Cardiac atrium fibroblast (primary cell): ENCODE data around the gene BCAS4. TPM values are rescaled to one million over a fixed set of nuclear protein-coding genes. Genes with fewer than 3 reads are reported as not detected.

Source experiments
- total RNA-seq: library from RNA; depleted of rRNA; stranded (reverse); fragments of >200 nt; gene quantifications from 2 replicates; pipeline ENCODE4 v1.2.3, GENCODE V29; 2015

Gene BCAS4, protein sequence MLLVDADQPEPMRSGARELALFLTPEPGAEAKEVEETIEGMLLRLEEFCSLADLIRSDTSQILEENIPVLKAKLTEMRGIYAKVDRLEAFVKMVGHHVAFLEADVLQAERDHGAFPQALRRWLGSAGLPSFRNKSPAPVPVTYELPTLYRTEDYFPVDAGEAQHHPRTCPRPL
- total RNA-seq, result 5.8 and 12.5 TPM in 2 replicates

DNA sequence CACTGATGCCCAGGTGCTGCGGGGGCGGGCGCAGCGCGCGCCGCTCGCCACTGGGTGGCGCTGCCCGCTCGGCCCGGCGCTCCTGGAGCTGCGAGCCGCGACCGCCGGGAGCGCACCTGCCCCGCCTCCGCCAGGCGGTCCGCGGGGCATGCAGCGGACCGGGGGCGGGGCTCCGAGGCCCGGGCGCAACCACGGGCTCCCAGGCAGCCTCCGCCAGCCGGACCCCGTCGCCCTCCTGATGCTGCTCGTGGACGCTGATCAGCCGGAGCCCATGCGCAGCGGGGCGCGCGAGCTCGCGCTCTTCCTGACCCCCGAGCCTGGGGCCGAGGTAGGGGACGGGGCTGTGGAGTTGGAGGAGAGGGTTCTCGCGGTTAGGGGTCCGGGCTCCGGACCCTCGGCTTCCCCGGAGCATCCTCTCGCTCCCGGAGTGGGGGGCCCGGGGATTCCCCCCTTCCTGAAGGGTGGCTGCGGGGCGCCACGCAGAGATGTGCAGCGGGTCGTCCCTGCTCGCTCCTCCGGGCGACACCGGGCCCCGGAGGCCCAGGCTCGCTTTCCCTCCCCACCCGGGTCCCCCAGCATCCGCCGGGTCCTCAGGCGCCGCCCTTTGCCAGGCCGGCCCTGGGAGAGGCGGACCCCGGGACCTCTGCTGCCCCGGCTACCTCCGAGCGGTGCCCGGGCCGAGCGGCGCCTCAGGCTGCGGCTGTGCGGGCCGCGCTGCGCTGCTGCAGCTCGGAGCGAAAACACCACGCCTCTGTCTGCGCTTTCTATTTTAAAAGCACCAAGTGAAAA, at the start of gene BCAS4:
Gene BCAS4 (plus strand): TSS at position 216 of the 789 bp plus-strand sequence. CDS start 23 bp downstream, at position 239.

Other genes with a start within 250 kb of the BCAS4 start
- gene RIPOR3, start 103.5 kb upstream of the BCAS4 start, total RNA-seq, result 2.5 and 4.2 TPM in 2 replicates
- 0.18 and 0.32 TPM in 2 replicates for gene PARD6B, start 63.5 kb upstream of the BCAS4 start, total RNA-seq
- gene ADNP, start 136.4 kb downstream of the BCAS4 start, total RNA-seq, result 16.2 and 19.3 TPM in 2 replicates
- gene DPM1, start 163.5 kb downstream of the BCAS4 start, total RNA-seq, result 50.5 and 66.8 TPM in 2 replicates
- gene MOCS3, start 163.8 kb downstream of the BCAS4 start, total RNA-seq, result 4.5 and 7.6 TPM in 2 replicates
- 5.2 and 9.1 TPM in 2 replicates for gene KCNG1, start 228.0 kb downstream of the BCAS4 start, total RNA-seq